Forelimb muscle (tissue), 1 donor: Measurements from ENCODE around the gene NABP2. TPM values are rescaled to one million over a fixed set of nuclear protein-coding genes. Genes with fewer than 3 reads are reported as not detected.
A peak's percentile ranks its signal among the peaks of the same experiment; 100 is the strongest.
"Not testable (repeated sequence)": the region's sequence is repeated elsewhere in the genome, so short reads cannot be mapped to it uniquely, and the experiment has no call there.

Source experiments
- DNase-seq: peaks from one replicate; pipeline ENCODE4 v3.0.0-alpha.2; 2013; ENCODE audit warnings: low read depth
- polyA plus RNA-seq: library from polyadenylated mRNA; unstranded; fragments of 120-200 nt; gene quantifications from one replicate; pipeline ENCODE4 v1.2.1, GENCODE V29; 2013; ENCODE audit not compliant: insufficient read length

The NABP2 gene
- 16.8 TPM for polyA plus RNA-seq

- peak; percentile 95 for DNase-seq
These were observed at the start of gene NABP2 for GRCh38 chr12:56224102-56224701. Gene NABP2 (plus strand): TSS chr12:56224342. CDS start chr12:56224857, 515 bp downstream.

GRCh38 chr12:56178347-56178746 is 45.8 kb upstream of the NABP2 start:
- DNase-seq: no peak

- no peak for DNase-seq
These were observed 37.2 kb upstream of the NABP2 start for GRCh38 chr12:56186957-56187356.

GRCh38 chr12:56188131-56188777 is 35.9 kb upstream of the NABP2 start:
- DNase-seq: no peak

- DNase-seq: no peak
These were observed 35.4 kb upstream of the NABP2 start for GRCh38 chr12:56188778-56189098.

GRCh38 chr12:56189099-56189917 is 34.8 kb upstream of the NABP2 start, which contains the start of gene SMARCC2:
Gene SMARCC2 (minus strand): TSS chr12:56189483. CDS start chr12:56189461, 22 bp downstream.
- peak; percentile 76 for DNase-seq

GRCh38 chr12:56189918-56190694 is 34.0 kb upstream of the NABP2 start:
- peak; percentile 72 for DNase-seq

- no peak for DNase-seq
These were observed 33.4 kb upstream of the NABP2 start for GRCh38 chr12:56190695-56191155.

GRCh38 chr12:56192582-56192981 is 31.6 kb upstream of the NABP2 start:
- no peak for DNase-seq

- DNase-seq: peak; percentile 60
These were observed 31.0 kb upstream of the NABP2 start for GRCh38 chr12:56193025-56193578.

- DNase-seq: not testable (repeated sequence)
These were observed 27.2 kb upstream of the NABP2 start for GRCh38 chr12:56196818-56197550.

- DNase-seq: no peak
These were observed 26.1 kb upstream of the NABP2 start for GRCh38 chr12:56197921-56198635.

GRCh38 chr12:56198836-56199235 is 25.3 kb upstream of the NABP2 start:
- no peak for DNase-seq

- DNase-seq: no peak
These were observed 21.8 kb upstream of the NABP2 start for GRCh38 chr12:56202366-56202765.

- DNase-seq: no peak
These were observed 21.3 kb upstream of the NABP2 start for GRCh38 chr12:56202838-56203237.

GRCh38 chr12:56204275-56204674 is 19.9 kb upstream of the NABP2 start:
- DNase-seq: no peak

- DNase-seq: no peak
These were observed 18.7 kb upstream of the NABP2 start for GRCh38 chr12:56205445-56205844.

GRCh38 chr12:56206452-56207166 is 17.5 kb upstream of the NABP2 start:
- DNase-seq: no peak

GRCh38 chr12:56208006-56208405 is 16.1 kb upstream of the NABP2 start:
- DNase-seq: no peak
